ENCODE measurements around the gene KRTAP10-2.
"Not testable (repeated sequence)": the region's sequence is repeated elsewhere in the genome, so short reads cannot be mapped to it uniquely, and the experiment has no call there.

KRTAP10-2 gene

DNA sequence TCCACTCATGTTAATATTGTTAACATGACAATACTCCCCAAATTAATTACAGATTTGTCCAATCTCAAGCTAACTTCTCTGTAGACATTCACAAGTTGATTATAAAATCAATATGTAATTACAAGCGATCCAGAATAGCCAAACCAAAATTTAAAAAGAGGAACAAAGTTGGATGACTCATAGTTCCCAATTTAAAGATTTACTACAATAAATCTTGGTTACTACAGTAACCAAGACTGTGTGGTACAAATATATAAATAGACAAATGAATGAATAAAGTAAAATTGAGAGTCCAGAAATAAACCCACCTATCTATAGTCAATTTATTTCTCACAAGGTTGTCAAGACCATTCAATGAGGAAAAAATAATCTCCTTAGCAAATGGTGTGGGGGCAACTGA, 15.1 kb upstream of the KRTAP10-2 start:
- no peak for DNase-seq

DNA sequence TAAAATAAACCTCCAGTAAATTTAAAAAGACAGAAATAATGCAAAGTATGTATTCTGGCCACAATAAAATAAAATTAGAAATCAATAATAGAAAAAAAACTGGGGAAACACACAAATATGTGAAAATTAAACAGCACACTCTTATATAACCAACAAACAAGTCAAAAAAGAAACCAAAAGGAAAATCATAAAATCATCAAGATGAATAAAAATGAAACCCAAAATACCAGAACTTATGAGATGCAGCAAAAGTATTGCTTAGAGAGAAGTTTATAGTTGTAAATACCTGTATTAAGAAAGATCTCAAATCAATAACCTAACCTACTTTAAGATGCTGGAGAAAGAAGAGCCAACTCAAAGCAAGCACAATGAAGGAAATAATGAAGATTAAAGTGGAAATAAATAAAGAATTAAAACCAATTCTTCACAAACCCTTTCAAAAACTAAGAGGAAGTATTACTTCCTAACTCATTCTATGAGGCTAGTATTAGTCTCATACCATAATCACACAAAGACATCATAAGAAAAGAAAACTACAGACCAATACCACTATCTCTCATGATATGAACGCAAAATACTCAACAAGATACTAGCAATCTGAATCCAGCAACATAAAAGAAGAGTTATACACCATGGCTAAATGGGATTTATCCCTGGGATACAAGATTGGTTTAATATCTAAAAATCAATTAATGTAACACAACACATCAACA, 13.7 kb upstream of the KRTAP10-2 start:
- no peak for DNase-seq

DNA sequence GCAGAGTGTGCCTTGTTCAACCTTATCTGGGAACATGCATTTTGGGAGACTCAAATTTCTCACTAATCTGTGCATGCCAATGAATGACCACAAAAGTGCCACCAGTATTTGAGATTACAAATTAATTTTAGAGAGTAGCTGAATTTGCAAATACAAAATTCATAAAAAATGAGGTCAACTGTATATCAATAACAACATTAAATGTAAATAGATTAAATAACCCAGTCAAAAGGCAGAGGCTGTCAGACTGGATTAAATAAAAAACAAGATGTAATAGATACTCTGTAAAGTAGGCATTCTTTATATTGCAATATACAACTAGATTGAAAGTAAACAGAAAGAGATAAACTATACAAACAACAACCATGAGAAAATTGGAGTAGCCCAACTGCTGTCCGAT, 12.8 kb upstream of the KRTAP10-2 start:
- no peak for DNase-seq

DNA sequence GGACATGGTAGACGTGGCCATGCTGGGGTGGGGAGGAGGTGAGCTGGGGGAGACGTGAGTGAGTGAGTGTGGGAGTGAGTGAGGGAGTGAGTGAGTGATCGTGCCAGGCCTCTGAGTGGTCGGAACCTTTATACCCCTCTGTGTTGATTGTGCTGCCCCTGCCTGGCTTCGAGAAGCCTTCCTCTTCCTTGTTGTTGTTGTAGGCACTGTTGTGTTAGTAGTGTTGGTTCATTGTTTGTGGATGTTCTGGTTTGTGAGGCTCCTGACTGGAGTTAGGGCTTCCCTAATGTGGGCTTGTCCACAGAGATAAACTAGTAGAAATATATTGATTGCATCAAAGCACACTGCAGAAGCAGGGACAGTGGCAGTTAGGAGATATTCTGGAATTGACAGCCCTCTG, 7.4 kb upstream of the KRTAP10-2 start, which contains the start of gene KRTAP10-3:
TSS of gene KRTAP10-3 (minus strand) at position 101 of the 400 bp plus-strand sequence. CDS start at position 21, 80 bp downstream.
- no peak for DNase-seq

DNA sequence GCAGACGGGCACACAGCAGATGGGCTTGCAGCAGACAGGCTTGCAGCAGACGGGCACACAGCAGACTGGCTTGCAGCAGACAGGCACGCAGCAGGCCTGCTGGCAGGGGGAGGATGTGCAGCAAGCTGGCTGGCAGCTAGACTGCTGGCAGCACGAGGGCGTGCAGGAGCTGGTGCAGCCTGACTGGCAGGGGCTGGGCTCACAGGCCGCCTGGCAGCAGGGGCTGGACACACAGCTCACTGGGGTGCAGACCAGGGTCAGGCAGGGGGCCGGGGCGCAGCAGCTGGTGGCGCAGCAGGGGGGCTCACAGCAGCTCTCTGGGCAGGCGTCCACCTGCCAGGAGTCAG, 7.0 kb upstream of the KRTAP10-2 start:
- DNase-seq, result not testable (repeated sequence)

DNA sequence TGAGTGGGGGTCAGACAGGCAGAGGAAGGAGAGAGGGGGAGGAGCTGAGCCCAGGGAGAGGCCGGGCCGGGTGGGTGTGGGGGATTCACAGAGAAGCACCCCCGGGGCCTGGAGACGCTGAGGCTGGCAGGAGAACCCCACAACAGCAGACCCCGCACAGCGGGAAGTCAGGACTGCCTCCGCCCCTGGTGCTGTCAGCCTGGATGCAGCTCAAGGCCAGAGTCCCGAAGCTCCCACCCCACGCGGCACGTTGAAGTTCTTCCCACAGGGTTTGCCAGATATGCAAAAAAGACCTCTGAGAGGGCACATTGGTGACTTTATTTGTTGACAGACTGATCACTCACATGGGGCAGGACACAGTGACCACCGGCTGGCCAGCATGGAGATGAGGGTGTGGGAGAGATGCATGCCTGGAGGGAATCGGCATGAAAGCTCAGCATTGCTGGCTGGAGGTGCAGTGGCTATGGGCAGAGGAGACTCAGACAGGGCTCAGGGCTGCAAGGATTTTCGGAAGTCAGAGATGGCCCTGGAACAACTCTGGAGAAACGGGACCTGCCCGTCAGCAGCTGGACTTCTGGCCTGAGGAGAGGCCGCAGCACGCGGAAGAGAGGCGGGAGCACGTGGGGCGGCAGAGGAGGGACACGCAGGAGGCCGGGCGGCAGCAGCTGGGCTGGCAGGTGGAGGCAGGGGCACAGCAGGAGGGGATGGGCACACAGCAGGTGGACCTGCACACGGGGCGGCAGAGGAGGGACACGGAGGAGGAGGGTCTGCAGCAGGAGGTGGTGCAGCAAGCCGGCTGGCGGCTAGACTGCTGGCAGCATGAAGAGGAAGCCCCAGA, 6.4 kb upstream of the KRTAP10-2 start:
- DNase-seq, result no peak

DNA sequence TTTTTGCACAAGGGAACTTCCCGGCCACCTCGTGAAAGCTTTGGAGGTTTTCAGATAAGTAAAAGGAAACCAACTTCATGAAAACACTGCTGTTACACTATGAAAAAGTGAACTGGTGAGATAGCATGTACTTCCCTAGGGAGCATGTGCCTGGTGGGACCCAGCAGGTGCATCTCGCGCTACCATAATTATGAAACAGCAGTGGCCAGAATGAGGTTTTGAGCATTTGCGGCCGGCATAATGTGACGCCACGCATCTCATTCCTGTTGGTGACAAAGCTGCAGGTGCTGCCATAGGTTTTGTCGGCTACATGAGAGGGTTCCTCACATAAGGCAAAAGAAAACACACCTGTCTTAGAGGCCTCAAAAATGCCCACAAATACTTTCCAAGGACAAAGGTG, 5.6 kb upstream of the KRTAP10-2 start:
- no peak for DNase-seq

DNA sequence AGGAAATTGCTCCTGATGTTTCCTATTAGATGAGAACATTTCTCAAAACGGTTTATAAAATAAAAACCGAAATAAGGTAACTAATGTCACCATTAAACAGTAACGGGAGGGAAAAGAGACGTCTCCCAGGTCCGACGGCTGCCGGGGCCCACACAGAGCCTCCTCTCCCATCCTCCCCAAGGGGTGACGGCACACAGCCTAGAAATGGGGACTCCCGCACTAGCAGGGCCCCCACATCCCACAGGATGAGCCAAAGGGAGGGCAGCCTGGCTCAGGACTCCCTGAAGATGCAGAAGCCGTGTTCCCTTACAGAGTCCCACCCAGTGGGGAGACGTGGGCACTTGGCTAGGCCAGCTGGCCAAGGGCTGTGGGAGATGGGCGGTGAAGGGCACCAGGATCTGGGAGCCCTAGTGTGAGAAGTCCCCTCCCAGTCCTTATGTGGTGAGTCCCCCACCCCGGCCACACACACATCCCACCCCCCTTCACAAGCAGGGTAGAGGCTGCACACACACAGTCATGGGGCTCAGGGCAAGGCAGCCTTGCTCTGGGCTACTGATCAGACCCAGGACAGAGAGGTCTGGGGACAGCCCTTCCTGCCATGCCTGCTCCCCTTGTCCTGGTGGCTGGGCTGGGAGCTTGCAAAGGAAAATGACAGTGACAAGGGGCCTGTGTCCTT, 4.0 kb upstream of the KRTAP10-2 start:
- DNase-seq, result no peak

DNA sequence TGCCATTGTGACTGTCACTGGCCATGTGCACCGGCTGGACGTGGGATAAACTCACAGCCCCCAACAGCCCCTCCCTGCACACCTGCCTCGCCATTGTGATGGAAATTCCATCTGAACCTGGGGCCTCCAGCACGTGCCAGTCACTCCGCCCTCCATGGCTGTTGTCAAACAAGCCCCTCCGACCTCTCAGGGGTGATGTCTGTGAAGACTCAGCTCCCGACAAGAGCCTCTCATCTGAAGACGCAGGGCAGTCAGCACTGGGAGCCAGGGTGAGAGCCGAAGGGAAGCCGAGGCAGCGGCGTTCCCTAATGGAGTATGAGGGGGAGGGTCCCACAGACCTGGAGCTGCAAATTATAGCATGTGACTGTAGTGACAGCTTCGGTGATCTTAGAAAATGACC, 1.4 kb upstream of the KRTAP10-2 start:
- DNase-seq, result no peak

DNA sequence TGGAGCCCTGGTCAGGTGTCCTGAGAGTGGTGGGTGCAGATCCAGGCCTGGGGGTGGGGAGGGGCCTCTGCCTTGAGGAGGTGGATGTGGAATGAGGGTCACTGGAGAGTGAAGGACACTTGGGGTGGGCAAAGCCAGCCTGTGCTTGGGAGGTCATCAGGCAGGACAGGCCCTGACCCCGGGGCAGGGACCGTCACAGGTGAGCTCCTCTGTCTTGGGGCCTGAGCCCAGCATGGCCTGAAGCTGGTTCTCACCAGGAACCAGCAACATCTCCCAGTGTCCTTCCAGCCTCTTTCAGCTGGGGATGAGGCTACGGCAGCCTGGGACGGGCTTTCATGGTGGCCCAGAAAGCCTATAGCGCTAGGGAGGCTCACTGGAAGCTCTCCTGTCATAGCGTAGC, 831 bp upstream of the KRTAP10-2 start:
- no peak for DNase-seq

DNA sequence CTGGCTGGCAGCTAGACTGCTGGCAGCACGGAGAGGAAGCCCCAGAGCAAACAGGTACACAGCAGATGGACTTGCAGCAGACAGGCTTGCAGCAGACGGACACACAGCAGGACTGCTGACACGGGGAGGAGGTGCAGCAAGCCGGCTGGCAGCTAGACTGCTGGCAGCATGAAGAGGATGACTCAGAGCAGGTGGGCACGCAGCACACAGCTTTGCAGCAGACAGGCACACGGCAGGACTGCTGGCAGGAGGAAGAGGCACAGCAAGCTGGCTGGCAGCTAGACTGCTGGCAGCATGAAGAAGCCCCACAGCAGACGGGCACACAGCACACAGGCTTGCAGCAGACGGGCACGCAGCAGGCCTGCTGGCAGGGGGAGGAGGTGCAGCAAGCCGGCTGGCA, 498 bp downstream of the KRTAP10-2 start:
- DNase-seq, result peak in 1 of 14 donors; percentile 16

DNA sequence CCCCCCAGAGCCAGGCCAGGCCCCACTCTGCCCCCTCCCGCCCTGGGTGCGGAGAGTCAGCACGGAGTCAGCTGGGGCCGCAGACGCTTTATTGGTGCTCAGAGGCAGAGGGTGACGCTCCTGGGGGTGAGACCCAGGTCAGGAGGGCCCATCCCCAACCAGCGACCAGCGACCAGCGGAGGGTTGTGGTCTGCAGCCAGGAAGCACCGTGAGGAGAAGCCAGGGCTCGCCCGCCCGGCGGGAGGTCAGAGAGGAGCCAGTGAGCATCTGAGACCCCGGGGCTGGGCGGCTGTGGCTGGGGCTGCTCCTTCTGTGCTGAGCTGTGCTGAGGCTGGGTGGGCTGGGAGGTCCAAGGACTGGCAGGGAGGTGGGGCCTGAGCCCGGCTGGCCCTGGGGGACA, 1.0 kb downstream of the KRTAP10-2 start:
- not testable (repeated sequence) for DNase-seq

DNA sequence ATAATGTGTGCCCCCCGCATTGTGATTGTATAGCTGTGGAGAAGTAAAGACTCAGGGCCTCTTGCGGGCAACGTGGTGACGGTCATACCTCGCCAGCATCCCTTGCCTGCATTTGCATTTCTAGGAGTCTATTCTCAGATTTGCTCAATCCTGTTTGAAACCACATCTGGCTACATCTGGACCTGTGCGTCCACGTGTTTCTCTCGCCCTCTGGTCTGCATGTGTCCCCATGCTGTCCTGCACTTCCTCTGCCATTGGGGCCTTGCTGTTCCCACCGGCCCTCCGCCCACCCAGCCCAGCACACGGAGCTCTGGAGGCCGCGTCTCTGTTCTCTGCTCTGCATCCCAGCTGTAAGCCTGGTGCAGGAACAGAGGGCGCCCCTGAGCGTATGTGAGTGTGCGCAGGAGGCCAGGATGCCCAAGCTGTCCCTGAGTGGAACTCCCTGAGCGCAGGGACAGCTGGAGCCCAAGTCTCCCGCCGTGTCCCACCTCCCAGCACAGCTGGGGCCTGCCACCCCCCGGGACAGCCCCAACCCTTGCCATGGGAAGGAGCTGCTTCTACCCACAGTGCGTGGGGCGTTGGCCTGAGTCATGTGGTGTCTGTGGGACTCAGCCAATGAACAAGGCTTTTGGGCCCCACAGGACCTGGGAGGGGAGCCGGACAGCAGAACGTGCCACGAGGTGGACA, 1.6 kb downstream of the KRTAP10-2 start:
- no peak for DNase-seq

DNA sequence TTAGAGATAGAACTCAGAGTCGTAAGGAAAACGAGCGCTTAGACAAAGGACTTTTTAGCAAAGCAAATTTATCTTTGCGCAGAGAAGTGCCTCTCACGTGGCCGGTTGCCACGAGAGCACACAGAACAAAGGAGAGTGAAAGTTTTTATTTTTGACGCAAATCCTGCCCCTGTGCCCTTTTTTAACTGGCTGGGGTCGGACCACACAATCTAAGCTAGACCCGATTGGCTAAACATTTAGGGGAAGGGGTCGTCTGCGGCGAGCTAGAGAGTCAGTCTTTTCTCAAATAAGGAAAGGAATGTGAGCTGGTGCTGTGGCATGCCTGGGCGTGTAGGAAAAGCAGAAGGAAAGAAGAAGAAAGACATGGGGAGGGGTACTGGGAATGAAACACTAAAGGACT, 2.4 kb downstream of the KRTAP10-2 start:
- no peak for DNase-seq

DNA sequence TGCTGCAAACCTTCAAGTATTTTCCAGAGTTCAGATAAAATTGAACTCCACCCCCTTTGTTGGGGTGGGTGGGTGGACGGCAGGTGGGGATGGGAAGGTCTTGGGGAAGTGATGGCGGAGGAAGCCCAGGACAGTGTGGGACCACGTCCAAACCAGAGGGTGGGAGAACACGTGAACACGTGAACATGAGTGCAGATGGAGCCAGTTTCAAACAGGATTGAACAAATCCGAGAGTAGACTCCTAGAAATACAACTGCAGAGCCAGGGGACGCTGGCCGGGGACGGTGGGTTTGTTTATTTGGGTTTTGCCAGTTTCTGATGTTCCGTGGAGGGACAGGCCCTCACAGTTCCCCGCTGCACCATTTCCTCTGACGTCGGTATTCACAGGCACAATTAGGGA, 2.9 kb downstream of the KRTAP10-2 start:
- DNase-seq, result no peak

DNA sequence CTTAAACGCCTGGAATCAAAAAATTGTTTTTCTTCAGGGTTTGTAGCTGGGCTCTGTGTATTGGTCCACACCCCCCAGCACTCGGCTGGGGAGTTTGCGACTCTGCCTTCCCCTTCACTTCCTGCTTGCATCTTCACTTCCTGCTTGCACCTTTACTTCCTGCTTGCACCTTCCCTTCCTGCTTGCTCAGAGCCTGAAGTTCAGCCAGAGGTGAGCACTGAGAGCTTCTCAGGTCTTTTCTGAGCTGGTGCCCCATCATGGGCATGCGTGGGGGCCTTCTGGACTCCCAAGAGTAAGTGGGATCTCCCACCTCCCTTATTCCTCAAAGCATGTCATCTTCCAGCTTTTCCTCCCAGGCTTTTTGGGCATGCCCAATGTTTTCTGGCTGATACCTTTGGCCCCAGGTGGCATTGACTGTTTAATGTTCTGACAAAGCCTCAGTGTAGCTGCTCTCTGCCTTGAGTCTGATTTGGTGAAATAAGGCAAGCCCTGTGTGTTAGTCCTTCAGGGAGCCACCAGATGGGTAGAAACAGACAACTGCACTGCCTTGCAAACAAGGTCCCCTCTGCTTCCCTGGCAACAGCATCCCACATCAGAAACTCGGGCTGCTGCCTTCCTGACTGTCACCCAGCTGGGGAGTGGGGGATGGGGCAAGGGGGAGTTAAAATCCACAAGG, 3.5 kb downstream of the KRTAP10-2 start:
- no peak for DNase-seq

DNA sequence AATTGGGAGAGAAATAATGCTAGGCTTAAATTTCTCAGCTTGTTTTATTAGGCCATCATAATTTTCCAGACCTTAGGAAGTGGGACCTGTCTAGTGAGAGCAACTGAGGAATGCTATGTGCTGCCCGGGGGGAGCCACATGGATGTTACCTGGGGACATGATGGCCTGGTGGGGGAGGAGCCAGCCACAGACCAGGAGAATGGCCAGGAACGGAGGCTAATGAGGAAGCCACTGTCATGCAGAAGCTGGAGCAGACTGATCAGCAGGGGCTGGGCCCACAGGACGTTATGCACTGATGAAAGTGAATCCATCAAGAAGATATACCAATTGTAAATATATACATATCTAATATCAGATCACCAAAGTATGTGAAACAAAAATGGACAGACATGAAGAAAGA, 6.7 kb downstream of the KRTAP10-2 start:
- DNase-seq, result no peak

DNA sequence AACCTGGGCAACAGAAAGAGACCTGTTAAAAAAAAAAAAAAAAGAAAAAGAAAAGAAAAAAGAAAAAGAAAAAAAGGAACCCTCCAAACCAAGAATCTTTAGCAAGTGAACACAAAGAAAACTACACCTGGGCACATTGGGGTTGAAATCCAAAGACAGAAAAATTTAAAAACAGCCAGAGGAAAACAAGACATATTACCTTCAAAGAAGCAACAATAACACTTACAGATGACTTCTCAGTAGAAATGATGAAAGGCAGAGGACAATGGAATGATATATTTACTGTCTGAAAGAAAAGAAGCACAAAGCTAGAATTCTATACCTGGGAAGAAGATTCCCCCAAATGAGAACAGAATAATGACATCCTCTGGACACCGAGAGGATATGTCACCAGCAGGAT, 8.6 kb downstream of the KRTAP10-2 start:
- no peak for DNase-seq

DNA sequence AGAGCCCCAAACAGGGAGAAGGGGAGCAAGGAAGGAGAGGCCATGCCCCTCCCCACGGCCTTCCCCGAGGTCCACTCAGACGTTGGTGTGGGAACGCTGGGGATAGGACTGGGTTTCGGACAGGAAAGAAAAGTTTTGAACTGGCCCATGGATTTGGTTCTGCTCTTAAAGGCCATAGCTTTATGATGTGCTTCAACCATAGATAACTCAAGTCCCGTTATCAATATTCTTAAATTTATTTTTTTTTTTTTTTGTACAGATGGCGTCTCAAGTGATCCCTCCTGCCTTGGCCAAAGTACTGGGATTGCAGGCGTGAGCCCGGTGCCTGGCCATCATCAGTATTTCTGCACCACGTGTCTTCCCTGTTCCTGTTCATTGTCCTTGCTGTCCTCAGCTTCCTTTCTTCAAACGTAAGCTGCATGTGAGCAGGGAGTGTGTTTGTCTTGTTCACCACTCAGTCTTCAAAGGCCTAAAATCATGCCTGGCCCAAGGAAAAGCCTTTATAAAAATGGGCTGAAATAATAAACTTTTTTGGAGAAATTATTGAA, 10.5 kb downstream of the KRTAP10-2 start:
- no peak for DNase-seq

DNA sequence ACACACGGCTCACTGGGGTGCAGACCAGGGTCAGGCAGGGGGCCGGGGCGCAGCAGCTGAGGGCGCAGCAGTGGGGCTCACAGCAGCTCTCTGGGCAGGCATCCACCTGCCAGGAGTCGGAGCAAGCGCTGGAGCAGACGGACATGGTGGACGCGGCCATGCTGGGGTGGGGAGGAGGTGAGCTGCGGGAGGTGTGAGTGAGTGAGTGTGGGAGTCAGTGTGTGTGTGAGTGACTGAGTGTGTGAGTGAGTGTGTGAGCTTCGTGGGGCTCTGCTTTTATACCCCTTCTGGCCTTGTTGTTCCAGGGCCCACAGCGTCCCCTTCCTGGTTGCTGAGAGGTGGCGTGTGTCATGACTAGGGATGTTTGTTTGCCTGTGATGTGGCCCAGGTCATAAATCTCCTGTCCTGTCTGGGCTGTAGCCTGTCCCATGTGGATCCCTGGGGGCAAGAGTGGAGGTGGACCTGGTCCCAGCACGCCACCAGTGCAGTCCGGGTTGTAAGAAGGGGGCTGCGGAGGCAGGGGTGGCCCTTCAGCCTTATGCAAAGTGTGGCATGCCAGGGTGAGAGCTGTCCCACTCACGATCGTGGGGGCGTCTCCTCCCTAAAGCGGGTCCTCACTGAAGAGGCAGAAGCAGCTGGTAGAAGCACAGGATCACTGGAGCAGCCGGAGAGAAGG, 11.2 kb downstream of the KRTAP10-2 start, which contains the start of gene KRTAP10-1:
TSS of gene KRTAP10-1 (minus strand) at position 205 of the 676 bp plus-strand sequence. CDS start at position 160, 45 bp downstream.
- DNase-seq, result no peak

DNA sequence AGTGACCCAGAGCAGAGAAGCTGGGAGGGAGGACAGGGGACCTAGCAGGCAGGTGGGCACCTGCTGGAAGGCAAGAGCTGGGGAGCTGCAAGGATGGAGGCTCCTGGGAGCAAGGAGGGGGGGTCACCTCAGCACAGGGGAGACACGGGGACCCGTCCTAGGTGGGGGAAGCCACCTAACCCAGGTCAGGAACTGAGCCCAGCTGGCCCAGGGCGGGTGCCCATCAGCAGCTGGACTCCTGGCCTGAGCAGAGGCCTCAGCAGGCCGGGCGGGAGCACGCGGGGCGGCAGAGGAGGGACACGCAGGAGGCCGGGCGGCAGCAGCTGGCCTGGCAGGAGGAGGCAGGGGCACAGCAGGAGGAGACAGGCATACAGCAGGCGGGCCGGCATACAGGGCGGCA, 12.3 kb downstream of the KRTAP10-2 start:
- no peak for DNase-seq
